OCI-LY3 (cell line): Measurements from ENCODE around the gene DDX24.

Experiments
- EZH2phosphoT487 ChIP-seq: fragments of 200-600 bp; shearing (Covaris generic); IDR thresholded peaks from 2 replicates; pipeline ENCODE4 v1.6.1; 2018; ENCODE audit warnings: antibody characterized with exemption, mixed run types, low read depth
- TF ChIP-seq, protein P1 (sequence below): fragments of 200-600, 300-600 bp; sonication (generic); IDR thresholded peaks from 2 replicates; pipeline ENCODE4 v1.5.1; 2014; ENCODE audit warnings: antibody characterized with exemption, low read length, low read depth

DNA sequence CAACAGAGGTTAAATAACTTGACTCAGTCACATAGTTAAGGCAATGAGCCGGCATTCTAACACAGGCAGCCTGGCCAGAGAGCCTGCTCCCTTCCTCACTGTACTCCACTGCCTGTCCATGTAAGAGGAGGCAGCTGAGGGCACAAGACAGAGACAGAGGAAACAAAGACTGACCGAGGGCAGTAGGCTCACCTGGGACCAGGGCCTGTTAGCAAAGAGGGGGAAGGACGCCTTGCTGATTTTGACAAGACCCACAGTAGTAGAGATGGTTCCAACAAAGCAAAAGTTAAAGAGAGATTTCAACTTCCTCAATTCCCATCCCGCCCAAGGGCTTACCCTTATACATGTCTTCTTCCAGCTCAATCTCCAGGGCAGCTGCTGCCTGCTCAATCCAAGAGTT is 28.3 kb downstream of the DDX24 start:
- TF ChIP-seq, protein P1, sequence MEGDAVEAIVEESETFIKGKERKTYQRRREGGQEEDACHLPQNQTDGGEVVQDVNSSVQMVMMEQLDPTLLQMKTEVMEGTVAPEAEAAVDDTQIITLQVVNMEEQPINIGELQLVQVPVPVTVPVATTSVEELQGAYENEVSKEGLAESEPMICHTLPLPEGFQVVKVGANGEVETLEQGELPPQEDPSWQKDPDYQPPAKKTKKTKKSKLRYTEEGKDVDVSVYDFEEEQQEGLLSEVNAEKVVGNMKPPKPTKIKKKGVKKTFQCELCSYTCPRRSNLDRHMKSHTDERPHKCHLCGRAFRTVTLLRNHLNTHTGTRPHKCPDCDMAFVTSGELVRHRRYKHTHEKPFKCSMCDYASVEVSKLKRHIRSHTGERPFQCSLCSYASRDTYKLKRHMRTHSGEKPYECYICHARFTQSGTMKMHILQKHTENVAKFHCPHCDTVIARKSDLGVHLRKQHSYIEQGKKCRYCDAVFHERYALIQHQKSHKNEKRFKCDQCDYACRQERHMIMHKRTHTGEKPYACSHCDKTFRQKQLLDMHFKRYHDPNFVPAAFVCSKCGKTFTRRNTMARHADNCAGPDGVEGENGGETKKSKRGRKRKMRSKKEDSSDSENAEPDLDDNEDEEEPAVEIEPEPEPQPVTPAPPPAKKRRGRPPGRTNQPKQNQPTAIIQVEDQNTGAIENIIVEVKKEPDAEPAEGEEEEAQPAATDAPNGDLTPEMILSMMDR, result no peak
- no peak for TF ChIP-seq EZH2phosphoT487
